HG03432 (cell line): ENCODE results near the gene LRRK1.

ENCODE experiments used
- ATAC-seq: cut with Tn5 transposase; IDR thresholded peaks from one replicate; pipeline ENCODE4 v1.9.1; 2021; ENCODE audit warnings: mild to moderate bottlenecking, moderate library complexity; ENCODE audit not compliant: unreplicated experiment

The LRRK1 gene

DNA sequence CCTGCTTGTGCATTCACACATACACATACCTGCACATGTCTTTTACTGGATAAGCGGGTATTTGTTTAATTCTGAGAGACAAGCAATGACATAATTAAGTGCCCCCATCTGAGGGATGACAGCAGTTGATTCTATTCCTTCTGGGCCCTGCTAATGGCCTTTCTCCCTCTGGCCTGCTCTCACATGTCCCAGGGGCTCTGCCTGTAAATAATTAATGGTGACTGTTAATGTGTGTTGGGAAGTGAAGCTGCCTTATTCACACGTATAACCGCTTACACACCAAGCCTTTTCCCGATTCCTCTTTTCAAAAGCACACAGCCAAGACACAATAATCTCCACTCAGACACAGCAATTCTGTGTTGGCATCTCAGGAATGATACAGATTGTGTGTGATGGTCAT, 47.8 kb downstream of the LRRK1 start:
- peak; percentile 76 for ATAC-seq

GRCh38 chr15:100968050-100968966, 49.2 kb downstream of the LRRK1 start:
- ATAC-seq: peak; percentile 73

DNA sequence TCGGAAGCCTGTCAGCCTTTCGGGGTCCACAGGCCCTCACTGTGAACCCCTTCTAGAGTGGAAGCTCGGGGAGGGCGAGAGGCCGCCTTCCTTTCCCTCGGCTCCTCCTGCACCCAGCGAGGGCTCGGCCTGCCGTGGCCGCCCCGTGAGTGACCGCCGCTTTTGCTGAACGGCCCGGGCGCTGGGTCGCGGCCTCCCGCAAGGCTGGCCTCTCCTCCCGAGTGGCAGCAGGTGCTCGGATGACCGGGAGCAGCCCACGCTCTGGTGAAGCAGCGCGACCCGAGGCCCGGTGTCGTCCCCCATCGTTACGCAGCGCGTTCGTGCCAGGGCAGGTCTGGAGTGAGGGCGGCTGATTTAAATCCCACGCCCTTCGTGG, 53.8 kb downstream of the LRRK1 start:
- ATAC-seq: no peak

DNA sequence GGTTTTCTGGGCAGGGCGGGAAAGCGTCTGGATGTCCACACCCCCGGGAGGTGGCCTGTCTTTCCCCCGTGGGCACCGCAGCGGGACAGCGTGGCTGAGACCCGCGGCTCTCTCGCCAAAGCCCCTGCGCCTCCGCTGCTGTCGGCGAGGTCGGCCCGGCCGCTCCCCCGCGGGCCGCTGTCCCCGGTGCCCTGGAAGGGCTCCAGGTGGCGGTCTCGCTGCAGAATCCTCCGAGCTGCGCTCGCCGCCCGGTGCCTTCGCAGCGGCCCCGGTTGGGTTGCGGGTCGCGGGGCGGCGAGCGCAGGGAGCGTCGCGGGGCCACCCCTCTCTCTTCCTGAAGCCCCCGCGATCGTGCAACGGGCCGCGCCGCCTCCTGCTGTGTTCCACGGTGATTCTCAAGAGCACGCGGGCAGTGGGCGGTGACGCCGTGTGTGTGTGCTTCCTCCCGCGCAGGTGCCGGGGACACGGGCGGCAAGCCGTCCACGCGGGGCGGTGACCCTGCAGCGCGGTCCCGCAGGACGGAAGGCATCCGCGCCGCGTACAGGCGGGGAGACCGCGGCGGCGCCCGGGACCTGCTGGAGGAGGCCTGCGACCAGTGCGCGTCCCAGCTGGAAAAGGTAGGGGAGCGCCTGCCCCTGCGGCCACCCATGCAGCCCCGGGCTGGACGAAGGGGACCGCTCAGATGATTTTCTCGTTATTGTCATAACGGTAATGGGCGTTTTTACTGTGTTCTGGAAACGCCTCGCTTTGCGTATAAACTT, 54.4 kb downstream of the LRRK1 start:
- no peak for ATAC-seq

GRCh38 chr15:100975043-100975442, 55.9 kb downstream of the LRRK1 start:
- ATAC-seq: no peak

GRCh38 chr15:100980410-100981046, 61.4 kb downstream of the LRRK1 start:
- no peak for ATAC-seq

- peak; percentile 46 for ATAC-seq
Measured at GRCh38 chr15:100981086-100981485, 61.9 kb downstream of the LRRK1 start.

GRCh38 chr15:100983221-100983620, 64.1 kb downstream of the LRRK1 start:
- ATAC-seq: no peak

DNA sequence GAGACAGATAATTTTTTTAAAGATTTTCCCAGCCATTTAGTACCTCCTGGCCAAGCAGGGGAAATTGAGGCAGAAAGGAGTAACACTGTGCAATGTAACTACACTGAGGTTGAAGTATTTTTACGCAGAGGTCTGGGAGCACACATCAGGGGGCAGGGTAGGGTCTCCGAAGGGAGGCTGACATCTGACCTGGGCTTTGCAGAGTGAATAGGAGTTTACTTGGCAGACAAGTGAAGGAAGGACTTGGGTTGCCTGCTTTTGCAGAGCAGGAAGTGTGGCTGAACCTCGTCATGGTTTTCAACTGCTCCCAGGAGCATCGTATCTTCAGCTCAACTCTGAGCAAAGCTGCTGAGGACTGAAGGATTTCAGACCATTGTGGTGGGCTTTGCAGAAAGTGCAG, 66.2 kb downstream of the LRRK1 start:
- ATAC-seq: no peak

DNA sequence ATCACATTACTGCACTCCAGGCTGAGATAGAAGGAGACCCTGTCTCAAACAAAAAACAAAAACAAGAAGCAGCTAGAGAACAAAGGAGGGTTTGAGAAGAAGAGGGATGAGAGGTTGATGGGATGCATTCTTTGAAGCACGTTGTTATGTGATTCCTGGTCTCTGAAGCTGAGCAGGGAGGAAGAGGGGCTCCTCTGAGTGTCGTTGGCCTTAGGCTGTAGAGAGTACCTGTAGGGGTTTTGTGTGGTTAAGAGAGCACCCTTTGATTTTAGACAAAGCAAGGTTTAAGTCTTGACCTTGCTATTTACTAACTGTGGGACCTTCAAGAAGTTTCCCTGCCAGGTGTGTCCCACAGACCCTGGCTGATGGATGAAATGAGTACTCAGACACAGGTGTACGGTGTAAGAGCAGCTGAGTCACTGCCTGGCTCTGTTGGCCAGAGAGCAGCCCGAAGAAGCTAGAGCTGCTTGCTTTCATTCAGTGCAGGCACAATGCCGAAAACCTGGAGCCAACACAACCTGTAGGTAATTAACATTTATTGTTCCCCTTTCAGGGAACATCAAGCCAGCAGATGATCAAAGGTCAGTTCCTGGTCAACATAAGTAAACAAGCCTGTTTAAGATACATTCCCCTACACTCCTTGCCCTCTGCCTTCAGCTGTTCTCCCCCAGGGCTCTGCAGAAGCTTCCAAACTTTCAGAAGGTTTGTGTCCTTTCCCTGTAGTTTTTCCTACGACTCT, 67.2 kb downstream of the LRRK1 start:
- ATAC-seq: no peak

- no peak for ATAC-seq
Measured at GRCh38 chr15:100987143-100987542, 68.0 kb downstream of the LRRK1 start.

DNA sequence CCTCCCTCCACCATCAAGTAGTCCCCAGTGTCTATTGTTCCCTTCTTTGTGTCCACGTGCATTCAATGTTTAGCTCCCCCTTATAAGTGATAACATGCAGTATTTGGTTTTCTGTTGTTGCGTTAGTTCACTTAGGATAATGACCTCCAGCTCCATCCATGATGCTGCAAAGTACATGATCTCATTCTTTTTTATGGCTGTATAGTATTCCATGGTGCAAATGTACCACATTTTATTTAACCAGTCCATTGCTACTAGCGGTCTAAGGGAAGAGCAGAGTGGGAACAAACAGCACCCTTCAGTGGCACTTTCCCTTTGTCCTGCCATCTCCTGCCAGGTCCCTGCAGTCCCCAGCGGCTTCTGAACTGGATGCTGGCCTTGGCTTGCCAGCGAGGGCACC, 69.1 kb downstream of the LRRK1 start:
- ATAC-seq: no peak

GRCh38 chr15:100988857-100989256, 69.7 kb downstream of the LRRK1 start:
- no peak for ATAC-seq

DNA sequence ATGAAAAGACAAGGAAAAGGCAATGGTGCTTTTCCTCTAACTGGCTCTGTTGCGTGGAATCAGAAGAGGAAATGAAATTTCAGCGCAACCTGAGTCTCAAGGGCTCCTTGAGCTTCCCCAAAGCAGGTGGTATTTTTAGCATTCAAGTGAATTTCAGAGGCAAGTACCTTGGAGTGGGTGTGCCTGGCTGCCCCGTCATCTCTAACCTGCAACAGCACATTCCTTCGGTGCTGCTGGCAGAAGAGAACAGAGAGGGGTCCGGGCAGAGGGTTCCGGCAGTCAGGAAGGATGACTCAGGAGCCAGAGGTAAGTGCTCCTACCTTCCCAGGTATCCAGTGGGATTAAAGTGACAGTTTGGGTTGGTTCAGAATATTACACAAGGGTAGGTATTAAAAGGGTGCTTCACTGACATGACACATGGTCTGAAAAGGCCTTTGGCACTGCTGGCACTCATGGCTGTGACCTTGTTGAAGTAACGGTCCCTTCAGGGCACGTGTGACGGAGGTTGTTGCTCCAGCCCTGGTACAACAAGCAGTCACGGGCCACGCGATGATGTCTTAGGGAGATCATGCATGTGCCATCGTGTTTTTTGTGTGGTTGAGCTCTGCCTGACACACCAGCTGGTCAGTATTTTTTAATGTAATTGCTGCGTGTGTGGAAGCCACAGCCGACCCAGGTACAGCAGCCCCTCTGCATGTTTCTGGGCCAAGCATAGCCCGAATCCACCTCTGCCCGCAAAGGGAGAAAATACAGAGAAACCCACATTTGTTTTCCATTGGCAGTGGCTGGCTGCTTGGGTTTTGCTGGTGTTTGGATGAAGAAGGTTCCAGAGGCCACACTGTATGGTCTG, 75.7 kb downstream of the LRRK1 start:
- ATAC-seq: no peak

- no peak for ATAC-seq
Measured at GRCh38 chr15:100995471-100996430, 76.6 kb downstream of the LRRK1 start.

- no peak for ATAC-seq
Measured at GRCh38 chr15:100997442-100997841, 78.3 kb downstream of the LRRK1 start.

DNA sequence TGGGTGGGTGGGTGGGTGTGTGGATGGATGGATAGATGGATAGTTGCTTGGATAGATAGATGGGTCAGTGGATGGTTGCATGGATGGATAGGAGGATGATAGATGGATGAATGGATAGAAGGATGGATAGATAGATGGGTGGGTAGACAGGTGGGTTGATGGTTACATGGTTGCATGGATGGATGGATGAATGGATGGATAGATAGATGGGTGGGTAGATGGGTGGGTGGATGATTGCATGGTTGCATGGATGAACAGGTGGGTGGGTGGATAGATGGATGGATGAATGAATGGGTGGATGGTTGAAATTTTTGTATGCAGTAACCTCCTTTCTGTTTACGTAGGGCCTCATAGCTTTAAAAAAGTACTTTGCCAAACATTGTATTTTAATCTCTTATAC, 79.5 kb downstream of the LRRK1 start:
- no peak for ATAC-seq

DNA sequence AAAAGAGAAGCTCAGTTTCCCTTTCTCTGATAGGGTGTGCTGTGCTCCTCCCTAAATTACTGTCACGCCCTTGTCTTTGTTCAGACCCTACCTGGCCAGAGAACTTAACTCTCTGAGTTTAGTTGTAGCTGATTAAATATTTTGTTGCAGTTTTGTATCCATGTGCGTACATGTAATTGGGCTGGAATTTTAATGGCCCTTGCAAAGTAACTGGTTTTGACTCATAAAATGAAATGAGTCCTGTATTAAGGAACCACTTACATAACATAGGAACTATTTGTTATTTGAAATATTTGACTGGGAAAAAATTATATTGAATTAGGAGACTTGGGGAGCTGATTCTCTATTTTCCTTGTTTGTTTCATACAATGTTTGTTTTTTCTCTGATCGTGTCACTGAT, 80.2 kb downstream of the LRRK1 start:
- ATAC-seq: no peak

GRCh38 chr15:101000271-101000681, 81.1 kb downstream of the LRRK1 start:
- no peak for ATAC-seq
